SK-N-SH (cell line): ENCODE measurements around the gene KCNV2.

Experiments used
- FOXJ3 ChIP-seq: sonication (generic); formaldehyde crosslinking; IDR thresholded peaks from 2 replicates; pipeline ENCODE4 v1.5.1; 2020; ENCODE audit warnings: mild to moderate bottlenecking, missing genetic modification reagents
- POLR2AphosphoS5 ChIP-seq: IDR thresholded peaks from 2 replicates; pipeline ENCODE4 v1.6.1; 2012; ENCODE audit warnings: low read depth, low read length
- SMC3 ChIP-seq: IDR thresholded peaks from 2 replicates; pipeline ENCODE4 v1.6.1; 2012; ENCODE audit warnings: low read depth, low read length, improper control_type of control experiment
- TEAD4 ChIP-seq: IDR thresholded peaks from 2 replicates; pipeline ENCODE4 v1.4.0; 2012; ENCODE audit warnings: mild to moderate bottlenecking, borderline replicate concordance; ENCODE audit not compliant: insufficient read depth
- YY1 ChIP-seq: IDR thresholded peaks from 2 replicates; pipeline ENCODE4 v1.4.0; 2012; ENCODE audit warnings: low read depth, mild to moderate bottlenecking
- TF ChIP-seq, protein P1 (sequence below): fragments of 200-600 bp; sonication (generic); IDR thresholded peaks from 2 replicates; pipeline ENCODE4 v1.6.1; 2017; ENCODE audit warnings: antibody characterized with exemption, mild to moderate bottlenecking, moderate library complexity
- TF ChIP-seq, protein P2 (sequence below): IDR thresholded peaks from 2 replicates; pipeline ENCODE4 v1.4.0; 2012; ENCODE audit warnings: low read depth, borderline replicate concordance
- TF ChIP-seq, protein P3 (sequence below): IDR thresholded peaks from 2 replicates; pipeline ENCODE4 v1.4.0; 2012; ENCODE audit warnings: low read depth, borderline replicate concordance
- TF ChIP-seq, protein P4 (sequence below): IDR thresholded peaks from 2 replicates; pipeline ENCODE4; 2012

DNA sequence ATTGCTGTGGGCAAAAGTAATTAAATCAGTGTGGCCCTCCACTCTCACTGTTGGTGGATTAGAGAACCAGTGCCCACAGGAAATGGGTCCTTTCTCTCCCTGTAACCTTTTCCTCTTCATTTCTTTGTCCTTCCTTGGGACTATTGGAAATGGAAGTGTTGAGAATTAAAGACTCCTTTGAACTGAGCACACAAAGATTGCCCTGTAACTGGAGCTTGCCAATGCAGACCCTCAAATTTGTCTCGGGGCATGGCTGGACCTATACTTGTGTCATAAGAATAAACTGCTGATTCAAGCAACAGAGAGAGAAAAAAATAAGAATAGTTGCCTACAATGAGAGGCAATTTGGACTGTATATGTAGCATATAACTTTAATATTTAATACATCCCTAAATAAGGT is 13.7 kb downstream of the KCNV2 start:
- TF ChIP-seq TEAD4, result no peak
- TF ChIP-seq, protein P1, sequence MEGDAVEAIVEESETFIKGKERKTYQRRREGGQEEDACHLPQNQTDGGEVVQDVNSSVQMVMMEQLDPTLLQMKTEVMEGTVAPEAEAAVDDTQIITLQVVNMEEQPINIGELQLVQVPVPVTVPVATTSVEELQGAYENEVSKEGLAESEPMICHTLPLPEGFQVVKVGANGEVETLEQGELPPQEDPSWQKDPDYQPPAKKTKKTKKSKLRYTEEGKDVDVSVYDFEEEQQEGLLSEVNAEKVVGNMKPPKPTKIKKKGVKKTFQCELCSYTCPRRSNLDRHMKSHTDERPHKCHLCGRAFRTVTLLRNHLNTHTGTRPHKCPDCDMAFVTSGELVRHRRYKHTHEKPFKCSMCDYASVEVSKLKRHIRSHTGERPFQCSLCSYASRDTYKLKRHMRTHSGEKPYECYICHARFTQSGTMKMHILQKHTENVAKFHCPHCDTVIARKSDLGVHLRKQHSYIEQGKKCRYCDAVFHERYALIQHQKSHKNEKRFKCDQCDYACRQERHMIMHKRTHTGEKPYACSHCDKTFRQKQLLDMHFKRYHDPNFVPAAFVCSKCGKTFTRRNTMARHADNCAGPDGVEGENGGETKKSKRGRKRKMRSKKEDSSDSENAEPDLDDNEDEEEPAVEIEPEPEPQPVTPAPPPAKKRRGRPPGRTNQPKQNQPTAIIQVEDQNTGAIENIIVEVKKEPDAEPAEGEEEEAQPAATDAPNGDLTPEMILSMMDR, result no peak
- TF ChIP-seq POLR2AphosphoS5, result no peak
- TF ChIP-seq, protein P2, sequence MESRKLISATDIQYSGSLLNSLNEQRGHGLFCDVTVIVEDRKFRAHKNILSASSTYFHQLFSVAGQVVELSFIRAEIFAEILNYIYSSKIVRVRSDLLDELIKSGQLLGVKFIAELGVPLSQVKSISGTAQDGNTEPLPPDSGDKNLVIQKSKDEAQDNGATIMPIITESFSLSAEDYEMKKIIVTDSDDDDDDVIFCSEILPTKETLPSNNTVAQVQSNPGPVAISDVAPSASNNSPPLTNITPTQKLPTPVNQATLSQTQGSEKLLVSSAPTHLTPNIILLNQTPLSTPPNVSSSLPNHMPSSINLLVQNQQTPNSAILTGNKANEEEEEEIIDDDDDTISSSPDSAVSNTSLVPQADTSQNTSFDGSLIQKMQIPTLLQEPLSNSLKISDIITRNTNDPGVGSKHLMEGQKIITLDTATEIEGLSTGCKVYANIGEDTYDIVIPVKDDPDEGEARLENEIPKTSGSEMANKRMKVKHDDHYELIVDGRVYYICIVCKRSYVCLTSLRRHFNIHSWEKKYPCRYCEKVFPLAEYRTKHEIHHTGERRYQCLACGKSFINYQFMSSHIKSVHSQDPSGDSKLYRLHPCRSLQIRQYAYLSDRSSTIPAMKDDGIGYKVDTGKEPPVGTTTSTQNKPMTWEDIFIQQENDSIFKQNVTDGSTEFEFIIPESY, result no peak
- TF ChIP-seq, protein P3, sequence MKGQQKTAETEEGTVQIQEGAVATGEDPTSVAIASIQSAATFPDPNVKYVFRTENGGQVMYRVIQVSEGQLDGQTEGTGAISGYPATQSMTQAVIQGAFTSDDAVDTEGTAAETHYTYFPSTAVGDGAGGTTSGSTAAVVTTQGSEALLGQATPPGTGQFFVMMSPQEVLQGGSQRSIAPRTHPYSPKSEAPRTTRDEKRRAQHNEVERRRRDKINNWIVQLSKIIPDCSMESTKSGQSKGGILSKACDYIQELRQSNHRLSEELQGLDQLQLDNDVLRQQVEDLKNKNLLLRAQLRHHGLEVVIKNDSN, result no peak
- no peak for TF ChIP-seq YY1
- TF ChIP-seq, protein P4, sequence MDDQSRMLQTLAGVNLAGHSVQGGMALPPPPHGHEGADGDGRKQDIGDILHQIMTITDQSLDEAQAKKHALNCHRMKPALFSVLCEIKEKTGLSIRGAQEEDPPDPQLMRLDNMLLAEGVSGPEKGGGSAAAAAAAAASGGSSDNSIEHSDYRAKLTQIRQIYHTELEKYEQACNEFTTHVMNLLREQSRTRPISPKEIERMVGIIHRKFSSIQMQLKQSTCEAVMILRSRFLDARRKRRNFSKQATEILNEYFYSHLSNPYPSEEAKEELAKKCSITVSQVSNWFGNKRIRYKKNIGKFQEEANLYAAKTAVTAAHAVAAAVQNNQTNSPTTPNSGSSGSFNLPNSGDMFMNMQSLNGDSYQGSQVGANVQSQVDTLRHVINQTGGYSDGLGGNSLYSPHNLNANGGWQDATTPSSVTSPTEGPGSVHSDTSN, result no peak
- TF ChIP-seq FOXJ3 (CRISPR knock-in tag), result no peak
- TF ChIP-seq SMC3, result no peak
